Amygdala (tissue), 56 donors: ENCODE data around the gene UNC13C.

ENCODE experiments used
- DNase-seq, 56 donors: peaks; one replicate each; lab custom pipeline; 2025; lab: John Stamatoyannopoulos, UW

Gene UNC13C

GRCh38 chr15:54101664-54102270, 123.5 kb downstream of the UNC13C start:
- DNase-seq = no peak

GRCh38 chr15:54102704-54103103, 124.5 kb downstream of the UNC13C start:
- no peak for DNase-seq

- DNase-seq = no peak
Measured at GRCh38 chr15:54109014-54109413, 130.8 kb downstream of the UNC13C start.

GRCh38 chr15:54119051-54119450, 140.8 kb downstream of the UNC13C start:
- DNase-seq = no peak

GRCh38 chr15:54120949-54121463, 142.8 kb downstream of the UNC13C start:
- no peak for DNase-seq

- DNase-seq = no peak
Measured at GRCh38 chr15:54127574-54127973, 149.3 kb downstream of the UNC13C start.

GRCh38 chr15:54131410-54131809, 153.2 kb downstream of the UNC13C start:
- DNase-seq = no peak

GRCh38 chr15:54149115-54149531, 170.9 kb downstream of the UNC13C start:
- DNase-seq = no peak

GRCh38 chr15:54150255-54150654, 172.0 kb downstream of the UNC13C start:
- DNase-seq = no peak

- DNase-seq = no peak
Measured at GRCh38 chr15:54159012-54159411, 180.8 kb downstream of the UNC13C start.

GRCh38 chr15:54187325-54187724, 209.1 kb downstream of the UNC13C start:
- no peak for DNase-seq

GRCh38 chr15:54197995-54198394, 219.8 kb downstream of the UNC13C start:
- DNase-seq = no peak

GRCh38 chr15:54206586-54207321, 228.5 kb downstream of the UNC13C start:
- no peak for DNase-seq

GRCh38 chr15:54208786-54209185, 230.5 kb downstream of the UNC13C start:
- DNase-seq = no peak

GRCh38 chr15:54212635-54213034, 234.4 kb downstream of the UNC13C start:
- DNase-seq = no peak

GRCh38 chr15:54226455-54226854, 248.2 kb downstream of the UNC13C start:
- DNase-seq = no peak

- no peak for DNase-seq
Measured at GRCh38 chr15:54227569-54227968, 249.3 kb downstream of the UNC13C start.

- no peak for DNase-seq
Measured at GRCh38 chr15:54250326-54250725, 272.1 kb downstream of the UNC13C start.

GRCh38 chr15:54256190-54256589, 277.9 kb downstream of the UNC13C start:
- no peak for DNase-seq

- no peak for DNase-seq
Measured at GRCh38 chr15:54273928-54274327, 295.7 kb downstream of the UNC13C start.

GRCh38 chr15:54277834-54278233, 299.6 kb downstream of the UNC13C start:
- DNase-seq = no peak

GRCh38 chr15:54280726-54281125, 302.5 kb downstream of the UNC13C start:
- no peak for DNase-seq
